ENCODE measurements around the gene RNASEL. TPM values are rescaled to one million over a fixed set of nuclear protein-coding genes. Genes with fewer than 3 reads are reported as not detected.
A peak's percentile ranks its signal among the peaks of the same experiment; 100 is the strongest.

RNASEL gene
- total and polyA plus RNA-seq, 2 of the 13 experiments (the other 11 are each of a cell fraction or from before 2014, with no cell fraction given), result 0.05 to 0.20 TPM

DNA sequence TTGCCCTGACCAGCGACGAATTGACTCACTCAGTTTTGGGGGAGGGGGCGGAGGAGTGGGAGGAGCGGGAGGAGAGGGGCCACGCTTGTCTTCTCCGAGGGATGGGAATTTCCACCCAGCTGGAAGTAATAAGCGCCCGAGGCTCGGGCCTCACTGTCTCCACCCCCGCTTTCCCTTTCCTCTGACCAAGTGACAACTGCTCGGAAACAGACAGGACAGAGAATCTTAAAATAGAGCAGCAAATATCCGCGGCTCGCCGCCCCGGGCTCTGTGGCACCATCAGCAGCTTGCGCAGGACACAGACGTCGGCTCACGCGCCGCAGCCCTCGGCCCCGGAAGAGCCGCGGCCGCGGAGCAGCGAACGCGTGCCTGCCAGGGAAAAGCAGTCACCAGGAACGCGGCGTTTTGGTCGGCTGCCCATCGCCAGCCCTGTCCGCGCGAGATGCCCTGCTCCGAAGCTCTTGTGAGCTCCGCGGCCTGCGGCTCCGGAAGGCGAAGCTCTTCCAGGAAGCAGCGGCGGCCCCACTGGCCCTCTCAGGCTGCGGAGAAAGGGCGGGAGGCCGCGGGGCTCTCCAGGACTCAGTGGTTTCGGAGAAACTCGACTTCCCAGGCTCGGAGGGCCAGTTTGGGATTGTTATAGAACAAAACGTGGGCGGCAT is 25.9 kb upstream of the RNASEL start (continued):
- no peak for TF ChIP-seq ZNF407 (CRISPR knock-in tag; IDR thresholded peaks at IDR 0.05; ENCODE audit: not compliant biosample characterization)
- TF ChIP-seq ZNF589 (CRISPR knock-in tag; conservative IDR thresholded peaks at IDR 0.05), result no peak
- TF ChIP-seq GABPB1 (CRISPR knock-in tag; IDR thresholded peaks at IDR 0.05), result peak; percentile 69; the same call in 1 of the 2 replicates

- H3K27ac ChIP-seq (ENCODE audit: extremely low read length, insufficient read depth, low read length), result no peak overlapping the region
- 0 out of 2 replicates have a peak, but pooled peaks cover 7% of the 10 kb centered on the region for H3K4me1 ChIP-seq (ENCODE audit: insufficient read depth, low read length)
- no peak overlapping the region for H2AFZ ChIP-seq (ENCODE audit: low read length)
- peaks cover 5 to 57% of the 10 kb centered on the region in 2 experiments for H3K27me3 ChIP-seq (ENCODE audit: control insufficient read depth in 1 of 2, insufficient read depth in 2 of 2, low read length in 2 of 2)
- intact Hi-C loops (cut with micrococcal nuclease; ENCODE audit: unreplicated experiment) (no loop called here), in situ Hi-C loops (cut with HindIII; ENCODE audit: extremely low pct_ligation_motif_present, low pct_unique_long_range_greater_than_20kb) (no loop called here)
- H3K36me3 ChIP-seq (replicated peaks in 1 of 2; ENCODE audit: control insufficient read depth in 1 of 2, insufficient read depth in 2 of 2, low read length in 2 of 2), result no peaks in the 10 kb centered on the region
- no peak overlapping the region for H3K4me3 ChIP-seq (replicated peaks in 1 of 3; ENCODE audit: insufficient read depth in 1 of 3, low read depth in 2 of 3, low read length in 3 of 3)
- no peaks in the 10 kb centered on the region for H3K9me3 ChIP-seq (ENCODE audit: low read length)
- no TSS peak for BruUV-seq (replicated peaks)
- no peaks in the 10 kb centered on the region for H3K79me2 ChIP-seq (ENCODE audit: insufficient read depth, low read length)
- CTCF ChIA-PET (ENCODE audit: low intra/inter-chr PET ratio, low total read pairs), result no interaction called here
- FAIRE-seq (no peak), ATAC-seq (no peak), DNase-seq (ENCODE audit: low spot score) (no peak)
- H3K4me2 ChIP-seq (ENCODE audit: low read depth, low read length), result no peak overlapping the region
- WGBS (ENCODE audit: low lambda C conversion rate), result 46% methylated on average over 5 of the region's 8 CpGs
- no peak overlapping the region for H3K9ac ChIP-seq (ENCODE audit: insufficient read depth, low read depth, low read length)
- no peaks in the 10 kb centered on the region for H4K20me1 ChIP-seq (ENCODE audit: insufficient read depth, low read length)
- POLR2A ChIA-PET, result no interaction called here
- TF ChIP-seq KLF16 (CRISPR knock-in tag; IDR thresholded peaks at IDR 0.05) (no peak), MNT (IDR thresholded peaks at IDR 0.05) (peak; percentile 17; the same call in 1 of the 2 replicates), ZBTB44 (CRISPR knock-in tag; IDR thresholded peaks at IDR 0.05) (no peak)
- TF ChIP-seq, protein P1, sequence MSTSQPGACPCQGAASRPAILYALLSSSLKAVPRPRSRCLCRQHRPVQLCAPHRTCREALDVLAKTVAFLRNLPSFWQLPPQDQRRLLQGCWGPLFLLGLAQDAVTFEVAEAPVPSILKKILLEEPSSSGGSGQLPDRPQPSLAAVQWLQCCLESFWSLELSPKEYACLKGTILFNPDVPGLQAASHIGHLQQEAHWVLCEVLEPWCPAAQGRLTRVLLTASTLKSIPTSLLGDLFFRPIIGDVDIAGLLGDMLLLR (CRISPR knock-in tag; IDR thresholded peaks at IDR 0.05), result no peak
Measured at GRCh38 chr1:182611787-182612186, 22.7 kb upstream of the RNASEL start.
